NT2/D1 (cell line): ENCODE data around the gene PCDHGA11.

Experiments used
- SUZ12 ChIP-seq: IDR thresholded peaks from 2 replicates; pipeline ENCODE4 v1.6.1; 2011; ENCODE audit not compliant: insufficient read length, insufficient read depth; ENCODE audit errors: extremely low read depth
- ZNF274 ChIP-seq: IDR thresholded peaks from 2 replicates; pipeline ENCODE4 v1.6.1; 2011; ENCODE audit warnings: mild to moderate bottlenecking, low read depth, low read length

DNA sequence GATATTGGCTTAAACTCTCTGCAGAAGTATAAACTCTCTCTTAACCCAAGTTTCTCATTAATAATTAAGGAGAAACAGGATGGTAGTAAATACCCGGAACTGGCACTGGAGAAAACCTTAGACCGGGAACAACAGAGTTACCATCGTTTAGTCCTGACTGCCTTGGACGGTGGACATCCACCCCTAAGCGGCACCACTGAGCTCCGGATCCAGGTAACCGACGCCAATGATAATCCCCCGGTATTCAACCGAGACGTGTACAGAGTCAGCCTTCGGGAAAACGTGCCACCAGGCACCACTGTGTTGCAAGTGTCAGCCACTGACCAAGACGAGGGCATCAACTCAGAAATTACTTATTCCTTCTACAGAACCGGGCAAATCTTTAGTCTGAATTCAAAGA, 22.2 kb upstream of the PCDHGA11 start:
- TF ChIP-seq ZNF274 (no peak), SUZ12 (no peak)
